Measurements from ENCODE around the gene NRXN2.

DNA sequence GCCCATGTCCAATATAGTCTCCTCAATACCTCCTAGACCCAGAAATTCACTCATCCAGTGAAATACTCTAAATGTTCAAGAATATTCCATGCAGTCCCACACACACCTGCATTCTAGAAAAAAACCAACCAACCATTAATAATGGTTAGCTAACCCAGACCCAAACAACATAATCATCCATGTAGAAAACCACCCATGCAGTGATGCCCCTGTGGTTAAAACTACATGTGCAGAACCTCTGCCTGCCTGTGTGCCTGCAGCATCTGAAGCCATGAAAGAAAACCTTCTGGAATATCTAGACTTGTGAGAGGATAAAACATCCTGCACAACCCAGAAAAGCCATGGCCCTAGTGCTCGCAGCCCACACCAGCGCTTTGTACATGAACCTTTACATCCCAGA is 84.2 kb downstream of the NRXN2 start:
- no peak for TF ChIP-seq EZH2 (IDR thresholded peaks at IDR 0.05)
- TF ChIP-seq POLR2AphosphoS5 (IDR thresholded peaks at IDR 0.05; ENCODE audit: borderline replicate concordance, low read depth, low read length), result no peak
- no peak for TF ChIP-seq FOXP2 (optimal IDR thresholded peaks at IDR 0.05; ENCODE audit: control extremely low read depth, extremely low read length, insufficient read depth)
